Body of pancreas (tissue), 4 donors: Measurements from ENCODE around the gene TEAD1. TPM values are rescaled to one million over a fixed set of nuclear protein-coding genes. Genes with fewer than 3 reads are reported as not detected.
A peak's percentile ranks its signal among the peaks of the same experiment; 100 is the strongest.

ENCODE experiments used
- ATAC-seq: fragments of 150-250 bp; one replicate; pipeline ENCODE4 v1.9.1; 2016
- DNase-seq, 4 donors: peaks; one replicate each; pipeline ENCODE4 v3.0.0-alpha.2; 2019
- H3K27ac ChIP-seq, 4 donors: fragments of 200-600 bp; sonication (generic); 1 replicate in 3 of 4; 2 replicates in 1 of 4; pipeline versions ENCODE4 v1.5.1 to v1.6.1; 2016 to 2019; ENCODE audit warnings: mild to moderate bottlenecking in 1 of 4, mixed read lengths in 1 of 4, moderate library complexity in 1 of 4
- H3K27me3 ChIP-seq, 2 donors: fragments of 200-600 bp; sonication (generic); one replicate each; pipeline ENCODE4 v1.6.0; 2016; ENCODE audit warnings: mild to moderate bottlenecking in 1 of 2
- H3K36me3 ChIP-seq, 2 donors: fragments of 200-600 bp; sonication (generic); replicated peaks in 1 of 2; 2 replicates each; pipeline ENCODE4 v1.5.1; 2016; ENCODE audit warnings: low read depth in 2 of 2; ENCODE audit not compliant: insufficient read depth in 1 of 2
- H3K4me1 ChIP-seq: fragments of 200-600 bp; sonication (generic); one replicate; pipeline ENCODE4 v1.6.0; 2016
- H3K4me3 ChIP-seq, 2 donors: fragments of 200-600 bp; sonication (generic); 1 replicate in 1 of 2; 2 replicates in 1 of 2; pipeline ENCODE4 v1.5.1; 2016 to 2019
- H3K9me3 ChIP-seq, 3 donors: fragments of 200-600 bp; sonication (generic); 1 replicate in 2 of 3; 2 replicates in 1 of 3; pipeline ENCODE4 v1.5.1; 2016
- CTCF ChIP-seq, 7 experiments: fragments of 450-650 bp in 4 of 7; fragments of 200-600 bp in 3 of 7; sonication (generic) in 3 of 7; IDR thresholded peaks; one replicate each; pipeline ENCODE4 v1.5.1; 2016 to 2019; ENCODE audit warnings: antibody characterized with exemption in 7 of 7
- POLR2A ChIP-seq, 3 donors: fragments of 450-650 bp; IDR thresholded peaks; one replicate each; pipeline ENCODE4 v1.6.1; 2016; ENCODE audit warnings: antibody characterized with exemption in 3 of 3, mild to moderate bottlenecking in 2 of 3
- WGBS, 2 donors: methylation state at CpG; one replicate each; pipeline ENCODE4 v1.1.5; 2017; 5-methylcytosine and 5-hydroxymethylcytosine counted together
- intact Hi-C: fragments of 100-400 bp; cut with DNase I; formaldehyde crosslinking; loops from one replicate; pipeline ENCODE4 v1.15.1; 2023
- total RNA-seq, 2 donors: library from RNA; depleted of rRNA; stranded (reverse); fragments of >200 nt; gene quantifications; one replicate each; pipeline ENCODE4 v1.1.0, GENCODE V29; 2016

Gene TEAD1
- total RNA-seq, 2 donors from 2014 or later = 36.9 to 55.0 TPM

- Histone ChIP-seq H3K27me3 (no peaks in the 10 kb centered on the region), H3K4me1 (peaks cover 30% of the 10 kb centered on the region), H3K36me3 (no peaks in the 10 kb centered on the region), H3K27ac (peak overlapping the region; percentile 79 to 97 (median 95)), H3K4me3 (peak overlapping the region; percentile 30 to 35), H3K9me3 (no peaks in the 10 kb centered on the region)
- 0 to 1% methylated on average over 10 to 44 of the region's 46 CpGs for WGBS, 2 donors
- DNase-seq = no peak
- TF ChIP-seq CTCF (IDR thresholded peaks at IDR 0.05) = no peak
- no peak for TF ChIP-seq POLR2A (IDR thresholded peaks at IDR 0.05)
- intact Hi-C loops = no loop called here
- ATAC-seq = peak; percentile 55
Measured at GRCh38 chr11:12674571-12674935, 332 bp downstream of the TEAD1 start.

- Histone ChIP-seq H3K27ac (peak overlapping the region; percentile 79 to 97 (median 95)), H3K27me3 (no peaks in the 10 kb centered on the region), H3K4me1 (peaks cover 36% of the 10 kb centered on the region), H3K36me3 (no peaks in the 10 kb centered on the region), H3K4me3 (peak overlapping the region; percentile 58 to 63), H3K9me3 (no peaks in the 10 kb centered on the region)
- TF ChIP-seq CTCF (IDR thresholded peaks at IDR 0.05) (no peak), POLR2A (IDR thresholded peaks at IDR 0.05) (peak in 2 of 3 donors; percentile 10 to 20)
- ATAC-seq = peak; percentile 24
- WGBS, 2 donors = 2% methylated on average over 10 to 59 of the region's 81 CpGs
- peak; percentile 31 to 55 (median 46) for DNase-seq
- intact Hi-C loops = no loop called here
Measured at GRCh38 chr11:12674936-12675696, 895 bp downstream of the TEAD1 start.

- no peaks in the 10 kb centered on the region for H3K36me3 ChIP-seq
- 27 to 39% methylated on average over 11 of the region's 11 CpGs for WGBS, 2 donors
- TF ChIP-seq POLR2A (IDR thresholded peaks at IDR 0.05) (no peak), CTCF (IDR thresholded peaks at IDR 0.05) (no peak)
- H3K27ac ChIP-seq = peak overlapping the region in 3 of 4 donors; percentile 43 to 93 (median 62)
- DNase-seq (no peak), ATAC-seq (no peak)
- no peaks in the 10 kb centered on the region for H3K27me3 ChIP-seq
- H3K4me3 ChIP-seq = peak overlapping the region; percentile 58 to 63
- intact Hi-C loops = no loop called here
- H3K4me1 ChIP-seq = peaks cover 46% of the 10 kb centered on the region
- H3K9me3 ChIP-seq = no peaks in the 10 kb centered on the region
Measured at GRCh38 chr11:12675951-12676711, 1.9 kb downstream of the TEAD1 start.

GRCh38 chr11:12677131-12677530, 2.9 kb downstream of the TEAD1 start:
- H3K27me3 ChIP-seq = no peaks in the 10 kb centered on the region
- peak overlapping the region in 2 of 4 donors; percentile 62 to 93 for H3K27ac ChIP-seq
- no peaks in the 10 kb centered on the region for H3K36me3 ChIP-seq
- TF ChIP-seq CTCF (IDR thresholded peaks at IDR 0.05) (no peak), POLR2A (IDR thresholded peaks at IDR 0.05) (no peak)
- DNase-seq (no peak), ATAC-seq (no peak)
- H3K4me3 ChIP-seq = no peak overlapping the region
- H3K4me1 ChIP-seq = peaks cover 56% of the 10 kb centered on the region
- H3K9me3 ChIP-seq = no peaks in the 10 kb centered on the region
- WGBS, 2 donors = 40 to 43% methylated on average over 3 of the region's 3 CpGs
- intact Hi-C loops = no loop called here
